Stimulated activated CD8-positive, alpha-beta memory T cell treated with anti-CD3 and anti-CD28 coated beads, Interleukin-15, amount 100 ng/mL, for 1 hour (primary cell): ENCODE data around the gene HTR3A.

Experiments
- DNase-seq: peaks from one replicate; pipeline ENCODE4 v3.0.0-alpha.2; 2020; ENCODE audit warnings: low read depth

HTR3A gene

DNA sequence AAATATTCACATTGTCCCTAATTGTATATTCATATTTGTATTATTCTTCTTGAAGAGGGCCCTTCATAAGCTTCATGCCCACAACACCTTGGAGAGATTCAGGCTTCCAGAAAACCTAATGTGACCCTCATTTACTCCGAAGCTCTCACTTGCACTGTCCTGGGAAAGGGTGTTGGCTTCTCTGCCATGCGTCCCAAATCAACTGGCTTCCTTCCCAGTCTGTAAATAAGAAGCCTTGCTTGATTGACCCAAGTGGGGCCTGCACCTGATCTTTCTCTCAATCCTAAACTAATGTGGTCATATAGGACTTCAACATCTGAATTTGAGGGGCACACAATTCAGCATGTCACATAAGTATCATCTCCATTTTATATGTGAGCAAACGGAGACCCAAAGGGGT, 44.1 kb downstream of the HTR3A start:
- DNase-seq, result no peak

- no peak for DNase-seq
These were observed 44.7 kb downstream of the HTR3A start for GRCh38 chr11:114019574-114019973.

- no peak for DNase-seq
These were observed 50.5 kb downstream of the HTR3A start for GRCh38 chr11:114025329-114025907.

DNA sequence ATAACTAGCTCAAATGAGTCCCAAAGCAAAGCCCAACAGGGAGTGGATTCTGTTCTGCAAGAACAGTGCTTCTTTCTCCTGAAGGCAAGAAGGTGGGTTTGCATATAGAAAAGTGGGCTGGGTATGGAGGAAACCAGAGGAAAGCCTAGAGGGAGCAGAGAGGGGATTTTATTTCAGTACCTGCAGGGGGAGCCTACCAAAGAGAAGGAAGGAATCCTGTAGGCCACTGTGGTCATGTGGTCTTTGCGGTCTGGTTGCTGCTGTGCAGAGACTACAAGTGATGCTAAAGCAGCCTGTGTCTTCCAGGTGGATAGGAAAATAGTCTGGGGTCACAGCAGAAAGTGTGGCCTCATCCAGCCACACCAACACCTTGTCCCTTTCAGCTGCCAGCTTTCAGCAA, 51.4 kb downstream of the HTR3A start:
- no peak for DNase-seq

DNA sequence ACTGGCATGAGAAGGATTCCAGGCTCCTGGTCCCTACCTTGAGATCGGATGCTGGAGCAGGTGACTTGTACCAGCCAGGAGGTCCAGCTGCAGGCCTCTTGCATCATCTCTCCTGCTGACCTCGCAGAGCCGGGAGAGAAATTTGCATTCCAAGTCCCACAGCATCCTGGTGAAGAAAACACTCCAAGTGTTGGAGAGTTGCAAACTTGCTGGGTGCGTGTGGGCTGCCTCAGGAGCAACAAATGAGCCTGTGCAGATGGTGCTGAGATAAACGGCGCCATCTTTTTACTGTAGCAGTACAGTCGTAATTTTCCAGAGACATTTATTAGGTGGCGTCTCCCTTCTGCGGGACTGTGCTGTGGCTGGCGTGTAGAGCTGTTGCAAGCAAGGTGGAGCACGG, 52.5 kb downstream of the HTR3A start:
- no peak for DNase-seq

DNA sequence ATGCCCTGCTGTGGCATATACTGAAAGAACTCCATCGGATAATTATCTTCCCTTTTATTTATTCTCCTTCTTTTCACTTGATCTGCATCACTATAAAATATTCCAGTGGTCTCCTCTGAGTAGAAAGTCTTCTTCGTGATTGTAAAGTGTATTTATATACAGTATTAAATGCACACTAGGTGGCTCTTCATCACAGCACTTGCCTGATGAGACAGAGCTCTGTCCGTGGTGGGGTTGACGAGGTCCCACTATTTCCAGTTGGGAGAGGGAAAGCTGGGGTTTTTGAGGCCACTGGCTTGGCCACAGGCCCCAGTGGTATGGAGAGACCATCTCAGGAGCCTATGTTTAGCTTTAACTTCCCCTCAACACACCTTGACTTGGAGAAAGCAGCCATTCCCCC, 53.0 kb downstream of the HTR3A start:
- DNase-seq, result no peak

DNA sequence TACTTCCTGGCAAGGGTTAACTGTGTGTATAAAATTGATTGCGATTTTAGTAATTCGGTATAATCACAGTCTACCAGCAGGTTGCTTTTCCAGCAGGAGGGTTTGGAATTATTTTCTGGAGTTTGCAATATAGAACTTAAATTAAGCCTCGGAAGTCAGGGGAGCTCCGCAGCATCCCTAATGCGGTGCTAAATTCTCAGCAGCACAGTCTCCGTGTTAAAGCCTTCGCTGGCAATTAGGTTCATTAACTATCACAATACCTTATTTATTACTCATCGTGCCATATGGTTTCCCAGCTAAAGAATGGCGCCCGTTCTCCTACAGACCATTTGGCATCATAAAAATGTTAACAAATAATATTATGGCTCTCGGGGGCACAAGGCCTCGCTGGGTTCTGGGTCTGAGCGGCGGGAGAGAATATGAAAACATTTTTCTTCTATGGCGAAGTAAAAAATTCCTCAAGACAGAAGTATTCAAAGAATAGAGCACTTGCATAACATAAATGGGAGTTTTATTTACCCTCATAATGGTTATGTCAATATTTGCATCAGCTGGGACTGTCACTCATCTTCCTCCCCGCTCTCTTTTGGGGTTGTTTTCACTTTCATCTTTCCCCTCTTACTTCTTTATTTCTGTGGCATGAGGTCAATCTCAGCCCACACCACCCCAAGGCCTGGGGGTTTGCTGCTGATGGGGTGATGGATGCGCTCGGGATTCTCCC, 56.5 kb downstream of the HTR3A start:
- no peak for DNase-seq

GRCh38 chr11:114031967-114032320, 57.0 kb downstream of the HTR3A start:
- no peak for DNase-seq

GRCh38 chr11:114033066-114033465, 58.2 kb downstream of the HTR3A start:
- DNase-seq, result no peak

DNA sequence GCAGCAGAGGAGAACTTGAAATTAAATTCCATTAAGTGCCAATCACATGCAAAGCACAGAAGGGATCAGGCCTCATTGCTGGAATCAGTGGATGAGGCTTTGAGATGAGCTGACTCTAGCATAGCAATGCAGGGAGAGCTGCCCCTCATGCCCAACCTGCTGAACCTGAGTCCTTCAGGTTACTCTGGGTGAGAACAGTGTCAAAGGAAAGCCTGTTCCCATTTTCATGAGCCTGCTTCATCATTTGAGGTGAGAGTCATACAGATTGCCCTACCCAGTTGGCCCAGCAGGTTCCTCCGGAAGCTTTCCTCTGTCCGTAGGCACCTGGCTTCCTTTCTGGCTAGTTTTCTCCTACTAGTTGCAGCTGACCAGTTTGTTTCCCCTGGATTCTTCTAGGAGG, 58.7 kb downstream of the HTR3A start:
- no peak for DNase-seq

DNA sequence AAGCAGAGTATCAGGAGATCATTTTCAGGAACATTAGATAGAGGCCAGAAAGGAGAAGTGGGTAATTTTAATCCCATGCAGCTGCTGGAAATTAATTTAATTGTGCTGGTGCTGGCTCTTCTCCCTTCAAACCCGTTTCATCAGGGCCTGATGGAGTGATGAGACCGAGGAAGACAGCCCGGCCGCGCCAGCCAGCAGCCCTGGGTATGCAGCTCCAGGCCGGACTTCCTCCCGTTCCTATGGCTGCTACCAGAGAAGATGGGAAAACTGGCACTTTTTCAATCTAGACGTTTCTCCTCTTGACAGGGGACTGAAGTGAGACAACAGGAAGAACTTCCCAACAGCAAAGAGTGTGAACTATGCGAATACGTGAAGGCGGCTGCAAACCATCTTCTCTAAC, 60.0 kb downstream of the HTR3A start:
- no peak for DNase-seq

GRCh38 chr11:114036147-114036811, 61.4 kb downstream of the HTR3A start:
- DNase-seq, result peak; percentile 20

GRCh38 chr11:114036958-114037357, 62.0 kb downstream of the HTR3A start:
- no peak for DNase-seq

DNA sequence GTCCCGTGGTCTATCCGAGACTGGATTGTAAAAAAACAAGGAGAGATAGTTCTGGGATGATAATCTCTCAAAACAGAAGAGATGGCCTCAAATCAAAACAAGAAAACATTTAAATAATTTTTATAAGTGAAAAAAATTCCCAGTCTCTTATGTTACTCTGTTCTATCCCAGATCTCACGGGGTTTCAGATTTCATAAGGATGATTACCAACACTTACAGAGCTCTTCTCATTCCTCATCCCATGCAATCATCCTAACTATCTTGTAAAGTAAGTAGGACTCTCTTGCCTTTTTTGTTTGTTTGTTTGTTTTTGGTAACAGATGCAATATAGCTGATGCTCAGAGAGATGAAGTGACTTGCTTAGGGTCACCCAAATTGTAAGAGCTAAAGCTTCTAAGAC, 64.6 kb downstream of the HTR3A start:
- no peak for DNase-seq
